GM20431 (cell line): Measurements from ENCODE around the gene EP400.
"Not testable (repeated sequence)": the region's sequence is repeated elsewhere in the genome, so short reads cannot be mapped to it uniquely, and the experiment has no call there.

Source experiments
- in situ Hi-C: fragments of 300-500 bp; cut with MseI, MboI; formaldehyde crosslinking; loops from one replicate; pipeline ENCODE4 v1.15.0; 2020; ENCODE audit warnings: low sequenced_read_pairs; ENCODE audit not compliant: unreplicated experiment

EP400 gene

GRCh38 chr12:131982041-131982440 is 32.3 kb downstream of the EP400 start:
- in situ Hi-C loops = no loop called here

GRCh38 chr12:131983026-131983425 is 33.3 kb downstream of the EP400 start:
- in situ Hi-C loops = no loop called here

- in situ Hi-C loops = no loop called here
These were observed 33.8 kb downstream of the EP400 start for GRCh38 chr12:131983554-131983953.

- in situ Hi-C loops = no loop called here
These were observed 34.6 kb downstream of the EP400 start for GRCh38 chr12:131984334-131984733.

GRCh38 chr12:131985510-131985875 is 35.8 kb downstream of the EP400 start:
- in situ Hi-C loops = not testable (repeated sequence)

- in situ Hi-C loops = no loop called here
These were observed 36.6 kb downstream of the EP400 start for GRCh38 chr12:131986361-131986760.

GRCh38 chr12:131986910-131987309 is 37.2 kb downstream of the EP400 start:
- in situ Hi-C loops = no loop called here

GRCh38 chr12:131987552-131987951 is 37.8 kb downstream of the EP400 start:
- in situ Hi-C loops = no loop called here

- in situ Hi-C loops = no loop called here
These were observed 38.5 kb downstream of the EP400 start for GRCh38 chr12:131988054-131988796.

GRCh38 chr12:131989021-131989420 is 39.3 kb downstream of the EP400 start:
- in situ Hi-C loops = no loop called here

GRCh38 chr12:131990066-131990979 is 40.6 kb downstream of the EP400 start:
- in situ Hi-C loops = no loop called here

GRCh38 chr12:131990980-131991305 is 41.2 kb downstream of the EP400 start:
- in situ Hi-C loops = no loop called here

GRCh38 chr12:131991816-131992430 is 42.2 kb downstream of the EP400 start:
- in situ Hi-C loops = no loop called here

- in situ Hi-C loops = no loop called here
These were observed 44.8 kb downstream of the EP400 start for GRCh38 chr12:131994589-131994988.

- in situ Hi-C loops = no loop called here
These were observed 50.6 kb downstream of the EP400 start for GRCh38 chr12:132000286-132000872.

GRCh38 chr12:132003846-132004245 is 54.1 kb downstream of the EP400 start:
- in situ Hi-C loops = no loop called here

- in situ Hi-C loops = no loop called here
These were observed 55.2 kb downstream of the EP400 start for GRCh38 chr12:132004946-132005345.

GRCh38 chr12:132006056-132006680 is 56.4 kb downstream of the EP400 start:
- in situ Hi-C loops = no loop called here

- in situ Hi-C loops = no loop called here
These were observed 57.3 kb downstream of the EP400 start for GRCh38 chr12:132007041-132007440.

GRCh38 chr12:132009336-132009859 is 59.7 kb downstream of the EP400 start:
- in situ Hi-C loops = no loop called here
